ENCODE data around the gene TC2N.
"Not testable (repeated sequence)": the region's sequence is repeated elsewhere in the genome, so short reads cannot be mapped to it uniquely, and the experiment has no call there.

The TC2N gene

GRCh38 chr14:91867316-91867988, at the start of gene TC2N:
Gene TC2N, minus strand, starts transcription at chr14:91867536. Its CDS starts 53,767 bp downstream, at chr14:91813769.
- DNase-seq (ENCODE audit: low spot score) = no peak

GRCh38 chr14:91912035-91912434, 44.7 kb upstream of the TC2N start:
- no peak for DNase-seq (ENCODE audit: low spot score)

- peak; percentile 50 for DNase-seq (ENCODE audit: low spot score)
Measured at GRCh38 chr14:91911474-91912032, 44.2 kb upstream of the TC2N start.

- no peak for DNase-seq (ENCODE audit: low spot score)
Measured at GRCh38 chr14:91910196-91910595, 42.9 kb upstream of the TC2N start.

- no peak for DNase-seq (ENCODE audit: low spot score)
Measured at GRCh38 chr14:91906374-91906773, 39.0 kb upstream of the TC2N start.

DNA sequence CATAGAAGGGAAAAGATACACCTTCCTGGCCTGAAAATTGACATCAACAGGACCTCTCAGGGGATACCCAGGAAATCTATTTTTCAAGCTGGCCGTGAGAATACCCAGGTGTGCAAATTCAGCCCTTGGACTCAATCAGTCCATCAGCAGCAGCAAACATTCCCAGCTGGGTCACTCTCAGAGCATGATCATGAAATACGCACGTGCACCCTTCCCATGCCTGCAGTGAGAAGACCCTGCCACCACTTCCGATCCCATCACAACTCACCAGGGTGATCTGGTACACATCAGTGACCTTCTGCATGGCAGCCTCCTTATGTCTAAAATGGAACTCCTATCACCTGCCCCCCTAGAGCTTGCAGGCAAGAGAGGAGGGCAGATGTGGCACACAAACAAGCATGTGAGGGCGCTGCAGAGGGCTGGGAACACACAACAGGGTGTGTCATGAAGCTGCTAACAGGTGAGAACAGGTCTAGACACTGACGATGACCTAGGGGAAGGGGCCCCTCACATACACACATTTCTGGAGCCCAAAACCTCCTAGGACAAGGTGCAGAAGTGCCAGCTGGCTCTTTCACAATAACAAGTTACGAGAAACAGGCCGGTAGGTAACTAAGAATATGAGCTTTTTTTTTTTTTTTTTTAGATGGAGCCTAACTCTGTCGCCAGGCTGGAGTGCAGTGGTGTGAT, 37.8 kb upstream of the TC2N start:
- no peak for DNase-seq (ENCODE audit: low spot score)

- DNase-seq (ENCODE audit: low spot score) = no peak
Measured at GRCh38 chr14:91904483-91904882, 37.1 kb upstream of the TC2N start.

- no peak for DNase-seq (ENCODE audit: low spot score)
Measured at GRCh38 chr14:91903070-91903469, 35.7 kb upstream of the TC2N start.

GRCh38 chr14:91902336-91902735, 35.0 kb upstream of the TC2N start:
- no peak for DNase-seq (ENCODE audit: low spot score)

- DNase-seq (ENCODE audit: low spot score) = no peak
Measured at GRCh38 chr14:91901449-91902226, 34.3 kb upstream of the TC2N start.

DNA sequence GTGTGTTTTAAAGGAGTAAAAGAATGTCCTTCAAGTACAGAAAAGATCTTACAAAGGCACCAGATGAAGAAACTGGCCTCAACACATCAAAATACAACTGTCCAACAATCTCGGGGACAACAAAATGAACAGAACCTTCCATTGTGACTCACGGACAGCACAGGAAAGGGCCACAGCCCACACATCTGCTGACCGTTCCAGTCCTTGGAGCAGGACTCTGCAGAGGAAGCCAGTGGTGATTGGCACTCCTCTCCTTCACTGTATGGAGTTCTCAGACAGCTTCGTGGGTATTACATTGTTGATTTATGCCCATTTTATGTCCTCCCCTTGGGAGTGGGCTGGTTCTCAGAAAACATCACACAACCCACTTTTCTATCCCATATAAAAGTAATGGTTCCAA, 32.5 kb upstream of the TC2N start:
- no peak for DNase-seq (ENCODE audit: low spot score)

DNA sequence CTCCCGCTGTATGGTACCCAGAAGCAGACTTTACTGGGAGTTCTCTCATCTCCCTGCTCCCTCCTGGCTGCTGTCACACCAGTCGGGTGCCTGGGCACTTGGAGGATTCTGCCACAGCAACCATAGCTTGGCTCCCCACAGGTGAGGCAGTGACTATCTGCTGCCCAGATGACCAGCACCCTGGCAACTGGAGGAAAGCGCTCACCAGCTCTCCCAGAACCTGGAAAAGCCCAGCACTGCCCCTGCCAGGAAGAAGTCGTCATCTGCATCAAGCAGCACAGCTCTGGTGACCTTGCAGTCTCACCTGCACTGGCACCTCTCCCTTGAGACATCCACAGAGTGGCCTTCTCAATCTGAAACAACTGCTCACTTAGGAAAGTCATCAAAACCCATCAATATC, 31.9 kb upstream of the TC2N start:
- DNase-seq (ENCODE audit: low spot score) = no peak

GRCh38 chr14:91898372-91898771, 31.0 kb upstream of the TC2N start:
- DNase-seq (ENCODE audit: low spot score) = no peak

DNA sequence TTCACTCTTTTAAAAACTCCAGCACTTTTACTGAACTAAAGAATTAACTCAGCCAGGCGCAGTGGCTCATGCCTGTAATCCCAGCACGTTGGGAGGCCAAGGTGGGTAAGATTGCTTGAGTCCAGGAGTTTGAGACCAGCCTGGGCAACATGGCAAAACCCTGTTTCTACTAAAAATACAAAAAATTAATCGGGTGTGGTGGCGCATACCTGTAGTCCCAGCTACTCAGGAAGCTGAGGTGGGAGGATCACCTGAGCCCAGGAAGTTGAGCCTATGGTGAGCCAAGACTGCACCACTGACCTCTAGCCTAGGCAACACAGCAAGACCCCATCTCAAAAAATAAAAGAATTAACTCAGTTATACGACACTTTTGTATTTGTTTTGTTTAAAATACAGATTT, 30.4 kb upstream of the TC2N start:
- DNase-seq (ENCODE audit: low spot score) = not testable (repeated sequence)

- DNase-seq (ENCODE audit: low spot score) = peak; percentile 56
Measured at GRCh38 chr14:91897106-91897701, 29.9 kb upstream of the TC2N start.

DNA sequence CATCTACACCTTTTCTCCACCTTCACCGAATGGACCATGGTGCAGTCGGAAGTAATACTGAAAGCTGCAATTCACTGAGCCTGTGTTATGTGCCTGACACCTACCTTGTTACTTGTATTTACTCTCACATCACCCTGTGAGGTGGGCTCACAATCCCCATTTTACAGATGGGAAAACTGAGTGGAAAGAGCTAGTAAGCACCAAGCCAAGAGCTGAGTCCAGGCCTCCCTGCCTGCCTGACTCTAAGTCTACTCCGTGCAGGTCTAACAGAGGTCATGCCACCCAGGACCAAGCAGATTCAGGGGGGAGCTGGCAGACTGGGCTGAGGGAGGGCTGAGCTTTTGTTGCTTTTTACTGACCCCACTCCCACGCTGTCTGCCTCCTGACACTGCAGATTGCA, 29.1 kb upstream of the TC2N start:
- DNase-seq (ENCODE audit: low spot score) = no peak

DNA sequence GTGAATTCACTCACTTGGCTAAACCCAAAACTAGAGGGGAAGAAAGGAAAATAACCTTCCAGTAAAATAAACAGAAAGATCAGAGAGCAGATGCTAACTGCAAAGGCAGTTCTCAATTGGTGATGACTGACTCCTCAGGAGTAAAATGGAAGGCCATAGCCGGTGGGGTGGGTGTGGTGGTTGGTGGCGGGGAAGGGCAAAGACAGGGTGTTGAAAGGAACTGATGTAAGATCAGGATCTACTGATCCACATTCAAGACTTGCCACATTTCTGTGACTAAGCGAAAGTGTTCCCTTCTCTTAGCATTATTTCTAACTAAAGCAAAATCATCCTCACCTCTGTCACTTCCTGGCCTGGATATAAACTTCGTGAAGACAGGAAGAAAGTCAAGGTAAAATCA, 26.3 kb upstream of the TC2N start:
- no peak for DNase-seq (ENCODE audit: low spot score)

GRCh38 chr14:91893007-91893406, 25.7 kb upstream of the TC2N start:
- no peak for DNase-seq (ENCODE audit: low spot score)

GRCh38 chr14:91891721-91892220, 24.4 kb upstream of the TC2N start:
- no peak for DNase-seq (ENCODE audit: low spot score)

DNA sequence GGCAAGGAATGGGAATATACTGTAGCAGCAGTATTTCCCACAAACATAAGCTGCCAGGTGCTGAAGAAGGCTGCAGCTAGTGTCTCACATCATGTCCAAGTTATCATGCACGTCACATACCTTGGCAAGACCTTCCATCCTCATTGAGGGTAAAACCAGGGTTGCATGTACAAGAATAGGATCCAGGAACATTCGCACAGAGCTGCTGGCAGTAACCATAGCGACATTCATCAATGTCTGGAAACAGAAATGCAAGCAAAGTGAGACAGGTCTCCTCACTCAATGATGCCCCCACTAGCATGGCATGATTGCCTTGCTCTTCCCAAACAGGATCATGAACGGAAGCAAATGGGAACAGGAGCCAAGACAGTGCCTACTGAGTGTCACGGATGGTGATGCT, 23.8 kb upstream of the TC2N start:
- no peak for DNase-seq (ENCODE audit: low spot score)

GRCh38 chr14:91890291-91890749, 23.0 kb upstream of the TC2N start:
- DNase-seq (ENCODE audit: low spot score) = no peak

Measured in hepatic stellate cell (primary cell).